Measurements from ENCODE around the gene UNCX.

UNCX gene

GRCh38 chr7:1224086-1224716, 8.5 kb upstream of the UNCX start:
- H3K4me3 ChIP-seq (ENCODE audit: low read depth, low read length) = no peak overlapping the region
- TF ChIP-seq MYC (IDR thresholded peaks at IDR 0.05; ENCODE audit: low read depth, low read length) (no peak), MAX (IDR thresholded peaks at IDR 0.05; ENCODE audit: low read depth, low read length) (no peak), POLR2A (IDR thresholded peaks at IDR 0.05; ENCODE audit: extremely low read depth, insufficient read length) (no peak), CTCF (IDR thresholded peaks at IDR 0.05; ENCODE audit: low read depth, low read length) (no peak)
- no peak for DNase-seq (ENCODE audit: low read depth)

GRCh38 chr7:1225030-1225429, 7.6 kb upstream of the UNCX start:
- TF ChIP-seq POLR2A (IDR thresholded peaks at IDR 0.05; ENCODE audit: extremely low read depth, insufficient read length) (no peak), MYC (IDR thresholded peaks at IDR 0.05; ENCODE audit: low read depth, low read length) (no peak), CTCF (IDR thresholded peaks at IDR 0.05; ENCODE audit: low read depth, low read length) (no peak), MAX (IDR thresholded peaks at IDR 0.05; ENCODE audit: low read depth, low read length) (no peak)
- no peak overlapping the region for H3K4me3 ChIP-seq (ENCODE audit: low read depth, low read length)
- no peak for DNase-seq (ENCODE audit: low read depth)

GRCh38 chr7:1225441-1226185, 7.1 kb upstream of the UNCX start:
- TF ChIP-seq MYC (IDR thresholded peaks at IDR 0.05; ENCODE audit: low read depth, low read length) (no peak), CTCF (IDR thresholded peaks at IDR 0.05; ENCODE audit: low read depth, low read length) (peak; percentile 88)
- no peak overlapping the region for H3K4me3 ChIP-seq (ENCODE audit: low read depth, low read length)
- peak; percentile 76 for DNase-seq (ENCODE audit: low read depth)

GRCh38 chr7:1226186-1226901, 6.3 kb upstream of the UNCX start:
- H3K4me3 ChIP-seq (ENCODE audit: low read depth, low read length) = no peak overlapping the region
- TF ChIP-seq POLR2A (IDR thresholded peaks at IDR 0.05; ENCODE audit: extremely low read depth, insufficient read length) = no peak
- no peak for TF ChIP-seq CTCF (IDR thresholded peaks at IDR 0.05; ENCODE audit: low read depth, low read length)
- TF ChIP-seq MYC (IDR thresholded peaks at IDR 0.05; ENCODE audit: low read depth, low read length) = no peak
- no peak for TF ChIP-seq MAX (IDR thresholded peaks at IDR 0.05; ENCODE audit: low read depth, low read length)
- DNase-seq (ENCODE audit: low read depth) = no peak

- H3K4me3 ChIP-seq (ENCODE audit: low read depth, low read length) = no peak overlapping the region
- no peak for TF ChIP-seq POLR2A (IDR thresholded peaks at IDR 0.05; ENCODE audit: extremely low read depth, insufficient read length)
- TF ChIP-seq MAX (IDR thresholded peaks at IDR 0.05; ENCODE audit: low read depth, low read length) = peak; percentile 14; the same call in 1 of the 2 replicates
- no peak for TF ChIP-seq CTCF (IDR thresholded peaks at IDR 0.05; ENCODE audit: low read depth, low read length)
- TF ChIP-seq MYC (IDR thresholded peaks at IDR 0.05; ENCODE audit: low read depth, low read length) = peak; percentile 14; the same call in 1 of the 2 replicates
- DNase-seq (ENCODE audit: low read depth) = peak; percentile 43
Measured at GRCh38 chr7:1227071-1227804, 5.4 kb upstream of the UNCX start.

Data from NB4 (cell line).